HG02642 (cell line): Measurements from ENCODE around the gene DUT.
A peak's percentile ranks its signal among the peaks of the same experiment; 100 is the strongest.
"Not testable (repeated sequence)": the region's sequence is repeated elsewhere in the genome, so short reads cannot be mapped to it uniquely, and the experiment has no call there.

Experiments used
- ATAC-seq: cut with Tn5 transposase; IDR thresholded peaks from one replicate; pipeline ENCODE4 v1.9.1; 2021; ENCODE audit warnings: mild to moderate bottlenecking; ENCODE audit not compliant: unreplicated experiment, poor library complexity

The DUT gene

DNA sequence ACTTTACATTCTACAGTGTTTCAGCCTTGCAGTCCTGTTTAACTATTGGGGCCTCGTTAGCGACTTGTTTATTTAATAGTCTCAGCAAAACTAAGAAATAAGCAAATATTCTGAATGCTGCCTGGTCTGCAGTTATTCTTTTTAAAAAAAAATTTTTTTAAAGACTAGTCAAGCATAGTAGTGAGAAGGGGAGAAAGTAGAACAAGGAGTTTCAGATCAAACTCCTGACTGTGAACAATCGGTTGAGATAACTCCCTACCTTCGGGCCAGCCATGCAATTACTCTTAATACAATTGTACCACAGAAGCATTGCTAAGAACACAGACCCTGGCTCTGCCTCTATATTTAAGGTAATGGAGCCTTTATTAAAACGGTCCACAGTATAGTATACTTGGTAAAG, 5.8 kb upstream of the DUT start:
- ATAC-seq, result no peak

DNA sequence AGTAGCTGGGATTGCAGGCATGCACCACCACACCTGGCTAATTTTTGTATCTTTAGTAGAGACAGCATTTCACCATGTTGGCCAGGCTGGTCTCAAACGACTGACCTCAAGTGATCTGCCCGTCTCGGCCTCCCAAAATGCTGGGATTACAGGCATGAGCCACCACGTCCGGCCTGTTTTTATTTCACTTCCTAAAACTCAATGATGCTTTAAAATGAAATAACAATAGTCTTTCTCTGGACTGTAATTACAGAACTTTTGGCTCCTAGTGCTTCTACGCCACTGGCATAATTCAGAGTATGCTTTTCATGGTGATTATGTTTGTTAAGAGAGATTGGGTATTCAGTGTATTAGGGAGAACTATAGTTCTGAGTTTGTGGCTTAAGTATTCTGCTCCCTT, 5.0 kb upstream of the DUT start:
- ATAC-seq, result not testable (repeated sequence)

DNA sequence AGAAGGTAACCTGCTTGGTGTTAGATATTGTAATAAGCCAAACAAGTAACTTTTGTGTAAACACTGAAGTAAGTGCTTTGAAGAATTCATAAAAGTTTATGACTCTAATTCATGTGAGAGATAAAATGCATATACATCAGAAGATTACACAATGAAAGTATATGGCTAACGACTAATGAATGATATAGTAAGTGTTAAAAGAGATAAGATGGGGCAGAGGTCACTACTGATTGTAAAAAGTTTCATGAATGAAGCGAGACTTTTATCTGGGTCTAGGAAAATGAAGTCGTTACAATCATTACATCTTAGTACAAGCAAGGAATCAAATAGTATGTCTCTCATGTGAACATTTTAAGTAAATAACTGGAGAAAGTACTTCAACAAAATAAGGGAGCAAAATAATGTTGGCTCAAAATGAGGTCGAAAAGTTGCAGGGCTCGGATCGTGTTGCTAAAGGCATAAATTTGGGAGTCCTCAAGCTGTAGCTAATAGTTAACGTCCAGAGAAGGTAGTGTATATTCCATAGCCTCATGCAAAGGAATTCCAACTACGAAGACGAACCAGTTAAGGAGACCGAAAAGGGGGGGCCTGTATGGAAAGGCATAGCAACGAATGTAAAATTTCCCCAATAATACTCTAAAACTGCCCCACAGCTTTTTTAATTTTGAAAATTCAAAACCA, 984 bp upstream of the DUT start:
- no peak for ATAC-seq

DNA sequence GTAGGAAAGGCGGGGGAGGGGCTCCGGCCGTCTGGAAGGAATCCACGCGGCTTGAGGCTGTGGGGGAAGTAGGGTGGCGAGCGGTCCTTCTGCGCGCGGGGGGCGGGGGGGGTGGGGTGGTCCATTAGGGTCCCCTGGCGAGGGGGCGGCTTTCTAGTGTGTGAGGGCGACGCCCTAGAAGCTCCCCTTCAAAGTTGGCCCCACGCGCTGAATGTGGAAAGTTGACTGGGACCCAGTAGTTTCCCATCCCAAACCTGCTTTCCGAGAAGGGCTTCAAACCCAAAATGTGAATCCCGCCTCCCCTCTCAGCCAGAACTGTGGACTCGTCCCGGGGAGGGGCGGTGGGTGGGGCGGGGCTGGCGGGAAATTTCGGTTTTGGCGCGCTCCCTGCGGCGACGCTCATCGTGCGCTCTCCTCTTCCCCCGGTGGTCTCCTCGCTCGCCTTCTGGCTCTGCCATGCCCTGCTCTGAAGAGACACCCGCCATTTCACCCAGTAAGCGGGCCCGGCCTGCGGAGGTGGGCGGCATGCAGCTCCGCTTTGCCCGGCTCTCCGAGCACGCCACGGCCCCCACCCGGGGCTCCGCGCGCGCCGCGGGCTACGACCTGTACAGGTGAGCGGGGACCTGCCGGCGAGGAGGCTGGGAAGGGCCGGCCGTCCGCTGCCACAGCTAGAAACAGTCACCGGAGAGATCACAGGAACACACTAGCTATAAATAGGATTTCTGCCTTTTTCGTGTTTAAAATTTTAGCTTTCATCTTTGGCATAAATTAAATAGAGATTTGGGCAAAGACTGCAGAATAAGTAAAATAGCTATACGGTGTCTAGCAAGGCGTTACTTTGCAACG, 790 bp downstream of the DUT start:
- ATAC-seq, result peak; percentile 56

DNA sequence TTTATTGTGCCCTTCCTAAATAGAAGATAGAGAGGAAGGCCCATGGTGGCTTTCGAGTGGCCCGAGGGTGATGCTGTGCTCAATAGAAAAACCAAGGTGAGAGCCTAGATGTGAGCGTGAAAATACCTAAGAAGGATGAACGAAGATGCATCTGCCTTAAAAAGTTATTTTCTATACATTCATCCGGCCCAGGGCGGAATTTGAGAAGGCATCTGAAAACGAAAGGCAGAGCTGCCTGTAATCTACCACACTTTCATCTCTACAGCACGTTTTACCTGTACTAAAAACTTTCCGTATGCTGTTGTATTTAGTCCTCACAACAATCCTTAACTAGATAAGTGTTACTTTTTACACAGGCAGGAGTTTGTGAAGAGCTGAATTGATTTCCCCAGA, 1.4 kb downstream of the DUT start:
- ATAC-seq, result no peak

DNA sequence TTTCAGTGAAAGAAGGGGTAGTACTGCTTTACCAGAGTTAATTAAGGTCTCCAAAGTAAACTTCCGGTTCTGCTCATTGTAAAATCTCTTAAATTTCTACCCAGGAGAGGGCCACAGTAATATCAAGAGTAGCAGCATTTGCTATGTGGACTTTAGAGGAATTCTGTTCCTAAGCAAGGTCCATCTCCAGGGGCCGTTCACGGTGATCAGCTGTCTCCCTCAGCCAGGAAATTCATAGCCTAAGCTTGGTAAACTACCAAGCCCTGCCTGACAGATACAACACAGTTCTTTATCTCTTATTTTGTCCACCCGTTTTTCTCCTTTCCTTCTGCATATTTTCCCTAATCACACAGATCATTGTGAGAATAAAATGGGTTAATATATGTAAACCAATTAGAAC, 2.3 kb downstream of the DUT start:
- no peak for ATAC-seq

DNA sequence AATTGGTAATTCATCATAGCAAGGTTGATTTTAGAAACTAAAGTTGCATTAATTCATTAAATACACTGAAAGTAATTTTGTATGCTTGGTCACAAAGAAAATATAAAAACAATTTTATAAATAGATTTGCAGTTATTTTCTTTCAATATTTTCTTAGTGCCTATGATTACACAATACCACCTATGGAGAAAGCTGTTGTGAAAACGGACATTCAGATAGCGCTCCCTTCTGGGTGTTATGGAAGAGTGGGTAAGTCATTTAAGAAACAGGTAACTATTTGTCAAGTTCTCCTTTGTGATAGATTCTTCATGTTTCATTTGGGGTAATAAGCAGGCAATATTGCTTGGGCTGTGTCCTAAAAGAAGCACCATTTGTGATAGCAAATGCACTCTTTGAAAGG, 3.0 kb downstream of the DUT start:
- ATAC-seq, result no peak

DNA sequence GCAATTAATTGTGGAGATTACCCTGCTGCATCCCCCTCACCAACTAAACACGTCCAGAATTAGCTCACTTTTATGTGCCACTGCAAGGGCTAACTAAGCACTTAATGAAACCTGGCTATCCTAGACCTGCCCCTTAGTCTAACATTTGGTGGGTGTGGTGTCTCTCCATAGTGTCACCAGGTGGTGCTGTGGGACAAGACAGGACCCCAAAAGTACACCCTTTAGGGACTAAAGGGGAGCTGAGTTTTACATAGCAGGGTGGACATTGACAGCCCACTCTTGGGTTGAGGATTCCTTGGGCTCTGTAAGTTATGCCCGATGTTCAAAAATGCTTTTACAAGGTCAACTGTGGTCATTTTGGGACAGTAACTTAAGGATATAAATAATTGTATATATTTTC, 5.7 kb downstream of the DUT start:
- peak; percentile 36 for ATAC-seq

DNA sequence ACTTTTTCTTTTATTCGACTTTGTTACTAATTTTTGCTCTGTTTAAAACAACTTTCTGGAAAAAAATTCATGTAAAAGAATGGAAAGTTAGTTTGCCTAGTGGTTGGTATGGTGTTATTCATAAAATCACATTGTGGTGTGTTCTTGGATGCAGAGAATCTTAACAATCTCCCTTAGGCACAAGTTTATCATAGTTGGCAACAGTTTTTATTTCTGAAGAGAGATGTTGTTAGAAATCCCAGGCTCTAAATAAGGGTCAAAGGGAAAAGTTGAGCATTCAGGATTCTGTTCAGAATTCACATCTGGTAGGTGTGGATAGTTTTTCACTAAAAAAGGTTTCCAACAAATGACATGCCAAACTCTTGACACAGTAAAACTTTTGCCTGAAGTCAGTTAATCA, 6.4 kb downstream of the DUT start:
- ATAC-seq, result no peak

DNA sequence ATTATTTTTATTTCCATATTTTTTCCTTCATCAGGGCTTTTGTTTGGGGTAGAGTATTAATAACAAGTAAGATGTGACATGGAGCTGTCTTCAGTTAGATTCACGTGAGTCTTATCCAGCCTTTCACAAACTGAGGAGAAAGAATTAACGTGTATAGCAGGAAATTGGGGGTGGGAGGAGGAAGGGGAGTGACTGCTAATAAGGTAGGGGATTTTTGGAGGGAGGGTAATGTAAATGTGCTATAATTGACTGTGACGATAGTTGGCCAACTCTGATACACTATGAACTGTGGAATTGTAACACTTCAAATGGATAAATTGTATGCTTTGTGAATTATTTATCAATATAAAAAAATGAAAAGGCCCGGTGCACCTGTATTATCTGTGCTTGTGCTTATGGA, 8.9 kb downstream of the DUT start:
- no peak for ATAC-seq

DNA sequence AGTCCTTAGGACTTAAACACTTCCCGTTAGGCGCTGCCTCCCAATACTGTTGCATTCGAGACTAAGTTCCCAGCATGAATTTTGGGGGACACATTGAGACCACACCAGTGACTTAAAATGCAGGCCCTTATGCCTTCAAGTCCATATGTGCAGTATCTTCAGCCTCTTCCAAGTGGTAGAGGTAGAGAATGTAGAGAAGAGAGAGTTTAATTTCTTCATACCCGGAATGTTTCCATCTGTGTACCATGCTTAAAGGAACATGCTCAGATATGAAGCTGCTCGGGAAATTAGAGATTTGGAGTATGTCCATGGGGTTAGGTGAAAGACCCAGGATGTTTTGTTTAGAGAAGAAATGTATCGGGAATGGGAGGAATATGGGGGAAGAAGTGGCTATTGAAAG, 12.6 kb downstream of the DUT start:
- no peak for ATAC-seq

DNA sequence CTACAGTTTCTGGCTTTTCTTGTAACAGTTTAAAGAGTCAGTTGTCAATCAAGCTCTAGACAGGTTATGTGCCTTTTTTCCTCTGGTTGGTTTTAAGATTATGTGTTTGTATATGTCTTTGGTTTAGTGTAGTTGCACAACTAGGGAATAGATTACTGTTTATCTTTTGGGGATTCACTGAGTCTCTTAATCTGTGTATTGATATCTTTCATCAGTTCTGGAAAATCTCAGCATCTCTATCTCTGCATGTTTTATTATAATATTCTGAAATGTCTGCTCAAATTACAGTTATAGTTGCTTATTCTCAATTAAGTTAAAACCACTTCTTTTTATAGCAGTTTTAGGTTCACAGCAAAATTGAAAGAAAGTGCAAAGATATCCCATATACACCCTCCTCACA, 14.3 kb downstream of the DUT start:
- ATAC-seq, result no peak

DNA sequence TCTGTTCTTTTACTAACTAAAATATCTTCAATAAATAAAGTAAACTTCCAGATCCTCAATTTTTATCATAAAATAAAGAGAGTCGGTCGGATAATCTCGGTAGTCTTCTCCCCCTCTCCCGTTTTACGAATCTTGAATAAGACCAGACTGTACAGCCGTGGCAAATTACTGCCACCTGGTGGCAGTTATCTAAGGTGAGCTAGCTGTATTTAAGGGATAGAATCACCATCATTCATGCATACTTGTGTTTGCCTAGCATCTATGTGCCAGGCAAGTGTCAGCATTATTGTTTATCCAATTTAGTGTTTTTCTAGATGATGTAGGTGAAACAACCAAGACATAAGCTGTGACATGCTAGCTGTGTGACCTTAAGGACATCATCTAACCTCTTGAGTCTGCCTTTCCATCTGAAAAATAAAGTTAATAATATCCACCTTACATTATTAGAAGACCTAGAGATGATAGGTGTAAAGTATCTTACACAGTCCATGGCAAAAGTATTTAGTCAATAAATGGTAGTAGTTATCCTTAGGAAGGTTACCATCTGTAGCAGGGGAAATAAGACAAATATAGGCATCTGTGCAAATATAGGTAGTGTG, 21.3 kb downstream of the DUT start:
- peak; percentile 92 for ATAC-seq

DNA sequence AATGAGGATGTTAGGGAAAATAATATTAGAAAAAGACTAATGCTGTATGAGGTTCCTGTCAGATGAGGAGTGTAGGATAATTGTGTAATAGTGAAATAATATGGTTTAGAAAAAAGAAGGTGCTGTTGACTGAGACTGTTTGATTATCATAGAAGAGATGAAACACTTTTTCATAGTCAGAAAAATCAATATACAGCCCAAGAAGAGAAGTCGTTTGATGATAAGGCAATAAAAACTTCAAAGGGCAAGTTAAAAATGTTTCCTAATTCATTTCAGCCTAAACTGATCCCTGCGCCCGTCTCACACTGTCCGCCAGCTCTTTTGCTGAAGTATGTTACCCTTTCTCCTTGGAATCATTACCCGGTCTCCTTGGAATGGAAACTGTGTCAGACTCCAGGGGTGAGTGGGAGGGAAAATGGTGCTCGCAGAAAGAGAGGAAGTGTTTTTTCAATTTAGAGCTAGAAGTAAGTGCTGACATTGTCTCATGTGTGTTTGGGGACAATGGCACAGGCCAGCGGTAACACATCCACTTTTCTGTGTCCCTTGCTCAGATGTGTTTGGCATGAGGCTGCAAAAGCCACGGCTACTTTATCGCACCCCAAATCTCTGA, 23.6 kb downstream of the DUT start:
- ATAC-seq, result no peak

DNA sequence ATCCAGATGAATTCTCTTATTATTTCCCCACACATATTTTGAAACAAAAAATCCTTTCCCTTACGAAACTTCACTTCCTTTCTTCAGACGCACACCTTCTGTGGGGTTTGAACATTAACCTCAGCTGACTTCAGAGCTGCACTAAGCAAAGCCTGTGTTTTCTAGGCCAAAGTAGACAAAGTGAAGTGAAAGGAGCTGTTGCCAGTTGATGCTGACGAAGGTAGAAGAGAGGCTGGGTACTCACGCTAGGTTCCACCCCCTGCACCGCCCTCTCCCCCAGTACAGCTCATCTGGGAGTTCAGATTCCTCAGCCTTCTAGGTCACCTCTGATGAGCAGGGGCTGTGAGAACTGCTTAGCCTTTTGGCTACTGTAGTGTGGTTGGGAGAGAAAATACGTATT, 24.1 kb downstream of the DUT start:
- ATAC-seq, result no peak

DNA sequence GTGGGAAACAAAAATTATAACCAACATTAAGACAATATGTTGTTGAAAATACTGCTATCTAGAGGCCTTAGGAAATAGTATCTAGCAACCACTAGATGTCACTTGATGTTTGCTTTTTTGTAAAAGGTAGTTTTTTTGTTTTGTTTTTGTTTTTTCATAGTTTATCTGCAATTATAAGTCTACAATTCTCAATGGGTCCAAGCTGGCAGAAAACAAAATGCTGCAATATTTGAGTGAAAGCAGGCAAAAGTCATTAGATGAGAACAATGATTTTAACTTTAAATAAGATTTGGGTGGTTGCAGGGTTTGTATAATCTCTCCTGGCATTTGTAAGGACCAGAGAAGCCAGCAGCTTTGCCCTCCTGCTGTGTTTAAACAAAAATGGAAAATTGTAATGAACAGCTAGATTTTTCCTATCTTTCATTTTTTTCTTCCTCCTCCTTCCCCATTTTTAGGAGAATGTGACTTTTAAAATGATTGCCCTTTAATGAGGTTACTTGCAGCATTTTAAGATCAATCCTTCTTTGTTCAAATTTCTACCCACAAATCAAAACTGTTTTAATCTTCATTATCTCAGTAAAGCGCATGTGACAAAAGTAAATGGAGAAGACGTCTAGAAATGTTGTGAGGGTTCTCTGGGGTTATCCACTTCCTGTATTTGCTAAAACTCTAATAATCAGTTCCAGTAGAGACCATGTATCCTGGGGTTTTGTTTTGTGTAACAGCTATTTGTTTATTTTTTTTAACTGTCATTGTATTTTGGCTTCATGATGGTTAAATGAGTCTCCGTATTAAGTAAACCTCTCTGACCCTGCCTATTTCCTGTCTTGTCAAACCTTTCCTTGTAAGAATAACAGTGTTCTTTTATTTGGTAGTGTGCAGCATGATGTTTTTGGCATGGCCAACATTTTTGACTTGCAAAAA, 27.3 kb downstream of the DUT start:
- ATAC-seq, result no peak

DNA sequence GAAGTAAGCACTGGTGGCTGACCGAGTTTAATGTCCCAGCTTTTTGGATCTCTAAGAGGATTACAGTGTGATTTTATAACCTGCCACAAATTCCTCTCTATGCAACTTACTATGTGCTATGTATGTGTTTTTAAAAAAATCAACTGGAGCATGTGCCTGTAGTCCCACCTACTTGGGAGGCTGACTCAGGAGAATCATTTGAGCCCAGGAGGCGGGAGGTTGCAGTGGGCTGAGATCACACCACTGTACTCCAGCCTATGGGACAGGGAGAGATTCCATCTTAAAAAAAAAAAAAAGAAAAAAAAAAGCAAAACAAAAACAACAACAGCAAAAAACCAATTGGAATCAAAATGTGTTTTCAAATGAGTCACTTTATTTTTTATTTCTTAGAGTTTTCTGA, 29.6 kb downstream of the DUT start:
- ATAC-seq, result no peak

DNA sequence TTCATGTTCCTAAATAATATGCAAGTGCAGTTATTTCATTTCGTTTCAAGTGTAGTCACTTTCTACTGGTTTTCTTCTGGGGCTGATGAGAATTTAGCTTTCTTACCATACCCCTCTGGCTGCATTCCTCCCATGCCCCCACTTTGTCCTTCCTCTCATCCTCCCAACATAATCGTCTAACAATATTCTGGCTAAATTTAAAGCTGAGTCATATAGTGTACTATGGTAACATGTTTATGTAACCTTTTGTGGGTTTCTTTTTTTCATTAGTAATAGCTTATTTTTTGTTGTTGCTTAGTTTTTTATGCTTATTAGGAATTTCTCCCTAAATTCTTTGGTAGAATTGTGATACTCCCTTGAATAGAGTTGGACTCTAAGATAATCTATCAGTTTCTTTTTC, 30.5 kb downstream of the DUT start:
- ATAC-seq, result no peak

DNA sequence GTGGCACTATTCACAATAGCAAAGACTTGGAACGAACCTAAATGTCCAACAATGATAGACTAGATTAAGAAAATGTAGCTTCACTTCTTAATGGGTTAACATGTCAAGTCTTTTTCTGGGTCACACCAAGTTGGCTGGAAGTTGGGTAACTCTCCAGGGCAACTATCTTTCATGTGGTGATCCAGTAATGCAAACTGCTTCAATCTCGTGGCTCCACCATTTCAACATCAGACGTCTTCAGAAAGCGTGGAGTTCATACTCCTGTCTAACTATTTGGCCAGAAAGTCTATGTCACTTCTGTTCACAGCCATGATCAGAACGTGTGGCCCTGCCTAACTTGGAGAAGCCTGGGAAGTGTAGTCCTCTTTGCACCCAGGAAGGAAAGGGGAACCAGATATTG, 32.2 kb downstream of the DUT start:
- ATAC-seq, result no peak

DNA sequence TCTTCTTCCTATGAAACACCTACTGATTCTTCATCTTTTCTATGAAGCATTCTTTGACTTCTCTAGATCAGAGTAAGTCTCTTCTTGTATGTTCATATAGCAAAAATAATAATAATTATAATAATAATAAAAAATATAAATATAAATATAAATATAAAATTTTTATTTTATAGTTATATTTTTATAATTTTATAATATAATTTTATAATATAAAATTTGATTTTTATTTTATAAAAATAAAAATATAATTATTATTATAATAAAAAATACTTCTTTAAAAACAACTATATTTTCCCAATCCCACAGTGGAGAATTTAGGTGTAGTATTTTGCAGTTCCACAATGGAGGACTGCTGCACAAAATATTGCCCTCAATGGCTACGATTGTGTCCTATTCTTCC, 34.3 kb downstream of the DUT start:
- ATAC-seq, result no peak
